Loucy (cell line): ENCODE measurements around the gene RIPOR2.

Source experiments
- H2AFZ ChIP-seq: fragments of 200-600 bp; sonication (generic); 2 replicates; pipeline ENCODE4 v1.6.0; 2016; ENCODE audit warnings: antibody characterized with exemption, mild to moderate bottlenecking, low read length, moderate library complexity
- H3F3A ChIP-seq: fragments of 200-600 bp; 2 replicates; pipeline ENCODE4 v1.6.0; 2016; ENCODE audit warnings: antibody characterized with exemption, low read depth, mild to moderate bottlenecking
- H3K27me3 ChIP-seq: fragments of 200-600 bp; sonication (generic); 2 replicates; pipeline ENCODE4 v1.6.1; 2014; ENCODE audit warnings: low read length, mild to moderate bottlenecking; ENCODE audit not compliant: insufficient read depth, poor library complexity, severe bottlenecking
- H3K36me3 ChIP-seq: fragments of 200-600 bp; sonication (generic); 2 replicates; pipeline ENCODE4 v1.6.1; 2016; ENCODE audit warnings: low read length; ENCODE audit not compliant: insufficient read depth
- H3K4me1 ChIP-seq: fragments of 200-600 bp; sonication (generic); 2 replicates; pipeline ENCODE4 v1.5.1; 2014; ENCODE audit warnings: low read length, mild to moderate bottlenecking; ENCODE audit not compliant: insufficient read depth, poor library complexity, severe bottlenecking
- H3K4me2 ChIP-seq: fragments of 200-600 bp; sonication (generic); 2 replicates; pipeline ENCODE4 v1.6.0; 2014; ENCODE audit warnings: antibody characterized with exemption, low read length, low read depth, mild to moderate bottlenecking; ENCODE audit not compliant: poor library complexity, severe bottlenecking
- H3K4me3 ChIP-seq: fragments of 200-600 bp; sonication (generic); 2 replicates; pipeline ENCODE4 v1.5.1; 2014; ENCODE audit warnings: low read length, mild to moderate bottlenecking, mixed read lengths; ENCODE audit not compliant: poor library complexity, severe bottlenecking
- H3K79me2 ChIP-seq: fragments of 200-600 bp; sonication (generic); 2 replicates; pipeline ENCODE4 v1.6.1; 2014; ENCODE audit warnings: low read length; ENCODE audit not compliant: insufficient read depth
- H3K9ac ChIP-seq: fragments of 200-600 bp; sonication (generic); 2 replicates; pipeline ENCODE4 v1.6.0; 2014; ENCODE audit warnings: mild to moderate bottlenecking, low read depth, low read length, moderate library complexity; ENCODE audit not compliant: poor library complexity, severe bottlenecking
- H3K9me2 ChIP-seq: fragments of 200-600 bp; sonication (generic); replicated peaks from 2 replicates; pipeline ENCODE4 v1.6.1; 2016; ENCODE audit warnings: low read depth, low read length, mixed read lengths
- H3K9me3 ChIP-seq: fragments of 200-600 bp; sonication (generic); 2 replicates; pipeline ENCODE4 v1.6.1; 2014; ENCODE audit warnings: mild to moderate bottlenecking, antibody characterized with exemption, low read length, low read depth; ENCODE audit not compliant: insufficient read depth
- H4K20me1 ChIP-seq: fragments of 200-600 bp; sonication (generic); 2 replicates; pipeline ENCODE4 v1.6.0; 2014; ENCODE audit warnings: antibody characterized with exemption, low read length, mild to moderate bottlenecking; ENCODE audit not compliant: insufficient read depth, poor library complexity, severe bottlenecking
- EZH2phosphoT487 ChIP-seq: fragments of 200-600 bp; IDR thresholded peaks from 2 replicates; pipeline ENCODE4 v1.6.1; 2018; ENCODE audit warnings: antibody characterized with exemption, mild to moderate bottlenecking, moderate library complexity, borderline replicate concordance
- TF ChIP-seq, protein P1 (sequence below): fragments of 200-600 bp; sonication (generic); conservative IDR thresholded peaks from 2 replicates; pipeline ENCODE4 v1.5.1; 2014; ENCODE audit warnings: mild to moderate bottlenecking, antibody characterized with exemption, low read length

RIPOR2 gene

GRCh38 chr6:24969343-24969860 is 33.6 kb upstream of the RIPOR2 start:
- no peak overlapping the region for H2AFZ ChIP-seq
- peaks cover 78% of the 10 kb centered on the region for H3K79me2 ChIP-seq
- H3F3A ChIP-seq = no peaks in the 10 kb centered on the region
- H3K4me1 ChIP-seq = peaks cover 2% of the 10 kb centered on the region
- H3K27me3 ChIP-seq = no peaks in the 10 kb centered on the region
- no peak overlapping the region for H3K4me2 ChIP-seq
- peaks cover 39% of the 10 kb centered on the region; the same call in 1 of the 2 replicates for H3K36me3 ChIP-seq
- TF ChIP-seq EZH2phosphoT487 = no peak
- TF ChIP-seq, protein P1, sequence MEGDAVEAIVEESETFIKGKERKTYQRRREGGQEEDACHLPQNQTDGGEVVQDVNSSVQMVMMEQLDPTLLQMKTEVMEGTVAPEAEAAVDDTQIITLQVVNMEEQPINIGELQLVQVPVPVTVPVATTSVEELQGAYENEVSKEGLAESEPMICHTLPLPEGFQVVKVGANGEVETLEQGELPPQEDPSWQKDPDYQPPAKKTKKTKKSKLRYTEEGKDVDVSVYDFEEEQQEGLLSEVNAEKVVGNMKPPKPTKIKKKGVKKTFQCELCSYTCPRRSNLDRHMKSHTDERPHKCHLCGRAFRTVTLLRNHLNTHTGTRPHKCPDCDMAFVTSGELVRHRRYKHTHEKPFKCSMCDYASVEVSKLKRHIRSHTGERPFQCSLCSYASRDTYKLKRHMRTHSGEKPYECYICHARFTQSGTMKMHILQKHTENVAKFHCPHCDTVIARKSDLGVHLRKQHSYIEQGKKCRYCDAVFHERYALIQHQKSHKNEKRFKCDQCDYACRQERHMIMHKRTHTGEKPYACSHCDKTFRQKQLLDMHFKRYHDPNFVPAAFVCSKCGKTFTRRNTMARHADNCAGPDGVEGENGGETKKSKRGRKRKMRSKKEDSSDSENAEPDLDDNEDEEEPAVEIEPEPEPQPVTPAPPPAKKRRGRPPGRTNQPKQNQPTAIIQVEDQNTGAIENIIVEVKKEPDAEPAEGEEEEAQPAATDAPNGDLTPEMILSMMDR = no peak
- H3K9me3 ChIP-seq = no peaks in the 10 kb centered on the region
- no peaks in the 10 kb centered on the region for H3K9me2 ChIP-seq
- peaks cover 5% of the 10 kb centered on the region for H4K20me1 ChIP-seq
- no peak overlapping the region for H3K9ac ChIP-seq
- H3K4me3 ChIP-seq = no peak overlapping the region

DNA sequence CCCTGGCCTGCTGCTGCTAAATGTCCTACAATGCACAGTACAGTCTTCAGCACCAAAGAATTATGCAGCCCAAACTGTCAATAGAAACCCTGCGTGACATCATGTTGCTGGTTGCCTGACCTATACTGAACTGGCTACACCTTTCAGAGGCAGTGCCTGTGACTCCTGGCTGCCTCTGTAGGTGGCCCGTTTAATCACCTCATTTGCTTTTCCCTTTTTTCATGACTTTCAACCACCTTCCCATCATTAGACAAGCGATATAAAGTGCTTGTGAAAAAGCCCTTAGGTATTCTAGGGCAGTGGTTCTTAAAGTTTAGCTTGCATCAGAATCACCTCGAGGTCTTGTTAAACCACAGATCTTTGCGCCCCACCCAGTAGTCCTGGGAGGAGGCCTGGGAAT is 33.0 kb upstream of the RIPOR2 start:
- peaks cover 72% of the 10 kb centered on the region for H3K79me2 ChIP-seq
- no peak overlapping the region for H2AFZ ChIP-seq
- no peak overlapping the region for H3K9ac ChIP-seq
- TF ChIP-seq, protein P1 = no peak
- TF ChIP-seq EZH2phosphoT487 = no peak
- H3K4me1 ChIP-seq = no peaks in the 10 kb centered on the region
- no peaks in the 10 kb centered on the region for H3K27me3 ChIP-seq
- H3K4me3 ChIP-seq = no peak overlapping the region
- no peaks in the 10 kb centered on the region for H3F3A ChIP-seq
- H3K36me3 ChIP-seq = peaks cover 37% of the 10 kb centered on the region; the same call in 1 of the 2 replicates
- H3K4me2 ChIP-seq = no peak overlapping the region
- no peaks in the 10 kb centered on the region for H3K9me3 ChIP-seq
- H4K20me1 ChIP-seq = peaks cover 5% of the 10 kb centered on the region
- no peaks in the 10 kb centered on the region for H3K9me2 ChIP-seq

DNA sequence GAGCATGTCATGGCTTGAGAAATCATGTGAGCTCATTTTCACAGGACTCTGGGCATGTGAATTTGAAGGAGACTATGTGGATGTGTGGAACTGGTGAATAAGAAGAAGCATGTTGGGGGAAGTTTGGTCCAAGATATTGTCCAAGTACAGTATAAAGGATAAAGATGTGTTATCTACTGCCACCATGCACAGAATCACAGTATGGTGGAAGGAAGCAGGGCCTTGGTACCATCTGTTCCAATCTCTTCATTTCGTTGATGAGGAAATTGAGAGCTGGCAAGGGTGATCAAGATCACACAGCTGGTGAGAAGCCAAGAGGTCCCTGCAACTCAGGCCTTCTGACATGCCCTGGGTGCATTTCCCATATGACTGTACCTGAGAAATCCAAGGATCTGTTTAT is 31.5 kb upstream of the RIPOR2 start:
- peaks cover 7% of the 10 kb centered on the region for H3K4me1 ChIP-seq
- H3K4me3 ChIP-seq = no peak overlapping the region
- peaks cover 1% of the 10 kb centered on the region; the same call in 1 of the 2 replicates for H3F3A ChIP-seq
- no peaks in the 10 kb centered on the region for H3K27me3 ChIP-seq
- H2AFZ ChIP-seq = no peak overlapping the region
- H3K36me3 ChIP-seq = peaks cover 35% of the 10 kb centered on the region; the same call in 1 of the 2 replicates
- H4K20me1 ChIP-seq = peaks cover 5% of the 10 kb centered on the region
- no peak overlapping the region for H3K4me2 ChIP-seq
- no peak overlapping the region for H3K9ac ChIP-seq
- H3K9me3 ChIP-seq = no peaks in the 10 kb centered on the region
- H3K79me2 ChIP-seq = peaks cover 56% of the 10 kb centered on the region; the same call in 1 of the 2 replicates
- TF ChIP-seq EZH2phosphoT487 = no peak
- TF ChIP-seq, protein P1 = no peak
- no peaks in the 10 kb centered on the region for H3K9me2 ChIP-seq
